Measurements from ENCODE around the gene MS4A10.

The MS4A10 gene

GRCh38 chr11:60785136-60785535 is at the start of gene MS4A10:
Gene MS4A10, plus strand, starts transcription at chr11:60785333. Its CDS starts 5,003 bp downstream, at chr11:60790336.
- DNase-seq (ENCODE audit: low read depth): no peak
- TF ChIP-seq, protein P1, sequence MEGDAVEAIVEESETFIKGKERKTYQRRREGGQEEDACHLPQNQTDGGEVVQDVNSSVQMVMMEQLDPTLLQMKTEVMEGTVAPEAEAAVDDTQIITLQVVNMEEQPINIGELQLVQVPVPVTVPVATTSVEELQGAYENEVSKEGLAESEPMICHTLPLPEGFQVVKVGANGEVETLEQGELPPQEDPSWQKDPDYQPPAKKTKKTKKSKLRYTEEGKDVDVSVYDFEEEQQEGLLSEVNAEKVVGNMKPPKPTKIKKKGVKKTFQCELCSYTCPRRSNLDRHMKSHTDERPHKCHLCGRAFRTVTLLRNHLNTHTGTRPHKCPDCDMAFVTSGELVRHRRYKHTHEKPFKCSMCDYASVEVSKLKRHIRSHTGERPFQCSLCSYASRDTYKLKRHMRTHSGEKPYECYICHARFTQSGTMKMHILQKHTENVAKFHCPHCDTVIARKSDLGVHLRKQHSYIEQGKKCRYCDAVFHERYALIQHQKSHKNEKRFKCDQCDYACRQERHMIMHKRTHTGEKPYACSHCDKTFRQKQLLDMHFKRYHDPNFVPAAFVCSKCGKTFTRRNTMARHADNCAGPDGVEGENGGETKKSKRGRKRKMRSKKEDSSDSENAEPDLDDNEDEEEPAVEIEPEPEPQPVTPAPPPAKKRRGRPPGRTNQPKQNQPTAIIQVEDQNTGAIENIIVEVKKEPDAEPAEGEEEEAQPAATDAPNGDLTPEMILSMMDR (conservative IDR thresholded peaks at IDR 0.05; ENCODE audit: low read depth, low read length): no peak
- no peak within 1 kb of the TSS for H3K4me3 ChIP-seq (ENCODE audit: low read depth, low read length)

DNA sequence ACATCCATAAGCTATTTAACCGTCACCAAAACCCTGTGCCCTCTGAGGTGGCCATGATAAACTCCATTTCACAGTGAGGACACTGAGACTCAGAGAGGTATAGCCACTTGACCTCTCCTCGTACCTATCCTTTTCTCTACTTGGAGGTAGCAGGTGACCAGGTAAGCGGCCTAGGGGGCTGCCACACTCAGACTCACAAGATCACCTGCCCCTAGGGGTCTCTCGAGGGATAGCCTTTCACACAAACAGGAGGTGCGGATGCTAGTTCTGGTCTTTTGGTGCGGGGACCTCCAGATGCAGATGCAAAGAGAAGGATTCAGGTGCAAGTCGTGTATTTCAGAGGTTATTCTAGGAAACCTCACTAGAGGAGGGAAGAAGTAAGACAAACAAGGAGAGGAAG is 46.0 kb upstream of the MS4A10 start:
- H3K4me3 ChIP-seq (ENCODE audit: low read depth, low read length): no peak overlapping the region
- TF ChIP-seq, protein P1 (conservative IDR thresholded peaks at IDR 0.05; ENCODE audit: low read depth, low read length): no peak
- no peak for DNase-seq (ENCODE audit: low read depth)

- DNase-seq (ENCODE audit: low read depth): no peak
- TF ChIP-seq, protein P1 (conservative IDR thresholded peaks at IDR 0.05; ENCODE audit: low read depth, low read length): no peak
- H3K4me3 ChIP-seq (ENCODE audit: low read depth, low read length): no peak overlapping the region
Observed at GRCh38 chr11:60740573-60740972, 44.6 kb upstream of the MS4A10 start.

DNA sequence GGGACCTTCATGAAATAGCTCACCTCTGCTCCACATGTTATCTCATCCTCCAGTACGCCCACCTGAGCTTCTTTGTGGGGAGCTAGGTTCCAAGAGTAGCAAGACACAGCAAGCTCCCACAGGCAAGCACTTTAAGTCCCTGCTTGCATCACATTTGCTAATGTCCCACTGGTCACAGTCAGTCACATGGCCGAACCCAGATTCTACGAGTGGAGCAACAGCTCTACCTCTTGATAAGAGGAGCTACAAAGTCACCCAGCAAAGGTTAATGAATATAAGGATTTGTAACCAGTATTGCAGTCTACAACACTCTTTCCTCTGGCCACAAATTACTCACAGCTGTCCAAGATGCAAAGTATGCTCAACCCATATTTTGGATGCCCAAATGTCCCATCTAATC is 43.7 kb upstream of the MS4A10 start:
- TF ChIP-seq, protein P1 (conservative IDR thresholded peaks at IDR 0.05; ENCODE audit: low read depth, low read length): no peak

DNA sequence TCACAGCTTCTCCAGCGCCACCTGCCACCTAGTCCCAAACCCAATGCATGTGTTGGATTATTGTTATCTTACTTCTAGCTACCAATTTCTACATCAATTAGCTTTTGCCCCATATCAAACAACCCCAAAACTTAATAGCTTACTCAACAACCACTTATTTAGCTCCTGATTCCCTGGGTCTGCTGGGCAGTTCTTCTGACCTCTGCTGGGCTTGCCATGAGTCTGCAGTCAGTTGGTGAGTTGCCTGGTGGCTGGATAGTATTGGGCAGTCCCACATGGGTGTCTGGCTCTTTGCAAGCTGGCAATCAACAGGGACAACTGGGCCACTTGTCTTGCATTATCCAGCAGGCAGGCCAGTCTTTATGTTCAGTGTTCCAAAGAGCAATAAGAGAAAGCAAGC is 42.1 kb upstream of the MS4A10 start:
- no peak overlapping the region for H3K4me3 ChIP-seq (ENCODE audit: low read depth, low read length)
- TF ChIP-seq, protein P1 (conservative IDR thresholded peaks at IDR 0.05; ENCODE audit: low read depth, low read length): no peak
- DNase-seq (ENCODE audit: low read depth): peak; percentile 1

More for the DNA sequence above, 43.7 kb upstream of the MS4A10 start:
- no peak overlapping the region for H3K4me3 ChIP-seq (ENCODE audit: low read depth, low read length)
- no peak for DNase-seq (ENCODE audit: low read depth)

GRCh38 chr11:60744114-60744513 is 41.0 kb upstream of the MS4A10 start:
- H3K4me3 ChIP-seq (ENCODE audit: low read depth, low read length): no peak overlapping the region
- TF ChIP-seq, protein P1 (conservative IDR thresholded peaks at IDR 0.05; ENCODE audit: low read depth, low read length): no peak
- no peak for DNase-seq (ENCODE audit: low read depth)

DNA sequence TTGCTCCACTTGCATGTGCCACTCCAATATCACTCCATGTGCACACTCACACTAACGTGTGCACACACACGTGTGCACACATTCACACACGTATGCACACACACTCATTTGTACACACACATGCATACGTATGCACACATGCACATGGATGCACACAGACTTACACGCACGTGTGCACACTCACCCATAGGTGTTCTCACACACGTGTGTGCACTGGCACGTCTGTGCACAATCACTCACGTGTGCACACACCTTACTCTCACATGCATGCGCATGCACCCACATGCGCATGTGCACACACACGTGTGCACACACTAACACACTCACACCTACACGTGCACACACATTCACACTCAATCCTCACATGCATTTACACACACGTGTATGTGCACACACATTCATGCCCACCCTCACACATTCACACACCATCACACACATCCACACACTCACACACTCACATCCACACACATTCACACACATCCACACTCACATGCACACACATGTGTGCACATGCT is 37.7 kb upstream of the MS4A10 start:
- no peak for DNase-seq (ENCODE audit: low read depth)
- TF ChIP-seq, protein P1 (conservative IDR thresholded peaks at IDR 0.05; ENCODE audit: low read depth, low read length): no peak
- no peak overlapping the region for H3K4me3 ChIP-seq (ENCODE audit: low read depth, low read length)

All from choroid plexus epithelial cell (primary cell).